ENCODE data around the gene C2orf92.

GRCh38 chr2:97749581-97749980 lies 80.1 kb downstream of the C2orf92 start:
- TF ChIP-seq, protein P1, sequence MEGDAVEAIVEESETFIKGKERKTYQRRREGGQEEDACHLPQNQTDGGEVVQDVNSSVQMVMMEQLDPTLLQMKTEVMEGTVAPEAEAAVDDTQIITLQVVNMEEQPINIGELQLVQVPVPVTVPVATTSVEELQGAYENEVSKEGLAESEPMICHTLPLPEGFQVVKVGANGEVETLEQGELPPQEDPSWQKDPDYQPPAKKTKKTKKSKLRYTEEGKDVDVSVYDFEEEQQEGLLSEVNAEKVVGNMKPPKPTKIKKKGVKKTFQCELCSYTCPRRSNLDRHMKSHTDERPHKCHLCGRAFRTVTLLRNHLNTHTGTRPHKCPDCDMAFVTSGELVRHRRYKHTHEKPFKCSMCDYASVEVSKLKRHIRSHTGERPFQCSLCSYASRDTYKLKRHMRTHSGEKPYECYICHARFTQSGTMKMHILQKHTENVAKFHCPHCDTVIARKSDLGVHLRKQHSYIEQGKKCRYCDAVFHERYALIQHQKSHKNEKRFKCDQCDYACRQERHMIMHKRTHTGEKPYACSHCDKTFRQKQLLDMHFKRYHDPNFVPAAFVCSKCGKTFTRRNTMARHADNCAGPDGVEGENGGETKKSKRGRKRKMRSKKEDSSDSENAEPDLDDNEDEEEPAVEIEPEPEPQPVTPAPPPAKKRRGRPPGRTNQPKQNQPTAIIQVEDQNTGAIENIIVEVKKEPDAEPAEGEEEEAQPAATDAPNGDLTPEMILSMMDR (IDR thresholded peaks at IDR 0.05; ENCODE audit: borderline replicate concordance, extremely low read depth, low read length, poor library complexity, severe bottlenecking) = no peak
- no peak for TF ChIP-seq EZH2 (IDR thresholded peaks at IDR 0.05; ENCODE audit: borderline replicate concordance, low read depth, low read length, severe bottlenecking)

All from DND-41 (cell line).